ENCODE results near the gene SMIM27. TPM values are rescaled to one million over a fixed set of nuclear protein-coding genes. Genes with fewer than 3 reads are reported as not detected.
"Not testable (repeated sequence)": the region's sequence is repeated elsewhere in the genome, so short reads cannot be mapped to it uniquely, and the experiment has no call there.

The SMIM27 gene
- total and polyA plus RNA-seq, 4 donors = 7.0 to 27.8 (median 21.2) TPM

DNA sequence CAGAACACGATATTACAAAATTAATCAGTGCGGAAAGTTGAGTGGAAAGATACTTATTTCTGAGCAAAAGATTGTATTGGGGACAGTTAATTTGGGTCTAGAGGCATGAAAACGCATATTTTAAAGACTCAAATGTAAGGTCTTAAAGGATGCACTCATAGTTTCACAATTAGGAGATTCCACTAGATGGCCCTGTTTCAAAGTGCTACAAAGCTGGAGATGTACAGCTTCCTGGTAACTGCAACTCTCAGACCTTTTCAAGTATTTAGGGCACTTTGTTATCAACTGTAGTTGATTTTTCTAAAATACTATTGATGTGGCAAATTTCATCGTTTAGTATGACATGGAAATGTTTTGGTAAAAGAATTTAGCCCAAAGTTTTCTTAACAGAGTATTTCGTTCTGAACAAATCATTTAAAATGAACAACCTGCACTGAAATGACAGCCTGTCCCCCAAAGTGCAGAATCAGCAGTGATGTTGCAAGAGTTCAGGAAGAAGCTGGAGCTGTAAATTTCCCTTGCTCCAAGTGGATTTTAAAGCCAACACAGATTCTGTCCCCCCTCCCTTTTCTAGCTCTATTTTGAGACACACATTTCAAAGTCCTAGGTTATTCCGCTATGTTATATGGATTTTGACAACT lies 37.1 kb downstream of the SMIM27 start:
- H3K27me3 ChIP-seq (ENCODE audit: control insufficient read depth, insufficient read depth, low read length) = no peaks in the 10 kb centered on the region
- H3K4me1 ChIP-seq (ENCODE audit: control insufficient read depth, insufficient read depth, low read length) = no peaks in the 10 kb centered on the region
- no peak overlapping the region for H3K4me3 ChIP-seq (ENCODE audit: low read depth, low read length)
- H3K36me3 ChIP-seq (ENCODE audit: control insufficient read depth, insufficient read depth, low read length) = no peaks in the 10 kb centered on the region
- no peak overlapping the region for H3K27ac ChIP-seq (ENCODE audit: low read depth, low read length)
- peak; percentile 18 to 88 (median 54) for DNase-seq (ENCODE audit: low read depth in 4 of 6, low spot score in 6 of 6)
- no CpG with 5 or more reads among the region's 6 CpGs for WGBS (ENCODE audit: insufficient coverage)
- peaks cover 3% of the 10 kb centered on the region for H3K9me3 ChIP-seq (ENCODE audit: control insufficient read depth, insufficient read depth, low read length)

DNA sequence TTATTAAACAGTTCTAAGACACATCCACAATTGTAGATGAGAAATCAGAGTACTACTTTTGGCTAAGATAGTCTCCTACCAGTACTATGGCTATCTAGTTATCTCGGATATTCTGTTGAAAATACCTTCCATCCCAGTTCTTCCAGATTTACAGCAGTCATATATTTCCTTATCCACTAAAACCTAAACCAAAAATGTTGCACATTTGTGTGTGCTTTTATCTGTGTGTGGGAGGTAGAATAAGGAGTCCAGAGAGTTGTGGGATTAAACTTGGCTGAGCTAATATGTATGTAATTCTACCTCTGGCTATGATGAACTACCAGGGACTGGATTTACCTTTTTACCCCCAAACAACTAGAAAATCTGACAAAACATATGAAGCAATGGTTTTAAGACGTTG lies 38.3 kb downstream of the SMIM27 start:
- DNase-seq (ENCODE audit: low read depth in 4 of 6, low spot score in 6 of 6) = no peak
- no peak overlapping the region for H3K4me3 ChIP-seq (ENCODE audit: low read depth, low read length)
- no peaks in the 10 kb centered on the region for H3K36me3 ChIP-seq (ENCODE audit: control insufficient read depth, insufficient read depth, low read length)
- WGBS (ENCODE audit: insufficient coverage) = no CpG with 5 or more reads among the region's 2 CpGs
- H3K9me3 ChIP-seq (ENCODE audit: control insufficient read depth, insufficient read depth, low read length) = peaks cover 3% of the 10 kb centered on the region
- no peak overlapping the region for H3K27ac ChIP-seq (ENCODE audit: low read depth, low read length)
- no peaks in the 10 kb centered on the region for H3K27me3 ChIP-seq (ENCODE audit: control insufficient read depth, insufficient read depth, low read length)
- H3K4me1 ChIP-seq (ENCODE audit: control insufficient read depth, insufficient read depth, low read length) = no peaks in the 10 kb centered on the region

DNA sequence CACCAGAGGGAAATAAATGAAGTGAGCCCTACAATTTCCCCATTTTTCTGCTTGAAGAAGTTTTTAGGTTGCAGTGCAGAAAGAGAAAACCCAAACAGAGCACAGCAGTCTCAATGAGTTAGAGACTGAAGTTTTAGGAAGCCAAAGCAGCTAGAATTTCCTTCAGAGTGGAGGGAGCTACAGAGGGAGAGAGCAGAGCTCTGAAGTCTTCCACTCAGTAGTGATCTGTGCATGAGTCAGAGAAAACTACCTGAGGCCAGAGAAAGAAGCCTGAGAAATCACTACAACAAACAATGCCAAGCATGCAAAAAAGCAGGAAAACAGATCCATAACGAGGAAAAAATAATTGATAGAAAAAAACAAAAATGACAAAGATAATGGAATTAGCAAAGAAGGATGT lies 38.8 kb downstream of the SMIM27 start:
- Histone ChIP-seq H3K9me3 (ENCODE audit: control insufficient read depth, insufficient read depth, low read length) (peaks cover 3% of the 10 kb centered on the region), H3K4me1 (ENCODE audit: control insufficient read depth, insufficient read depth, low read length) (no peaks in the 10 kb centered on the region), H3K4me3 (ENCODE audit: low read depth, low read length) (no peak overlapping the region), H3K27me3 (ENCODE audit: control insufficient read depth, insufficient read depth, low read length) (no peaks in the 10 kb centered on the region), H3K36me3 (ENCODE audit: control insufficient read depth, insufficient read depth, low read length) (no peaks in the 10 kb centered on the region), H3K27ac (ENCODE audit: low read depth, low read length) (no peak overlapping the region)
- no peak for DNase-seq (ENCODE audit: low read depth in 4 of 6, low spot score in 6 of 6)
- WGBS (ENCODE audit: insufficient coverage) = no CpG with 5 or more reads among the region's 1 CpG

DNA sequence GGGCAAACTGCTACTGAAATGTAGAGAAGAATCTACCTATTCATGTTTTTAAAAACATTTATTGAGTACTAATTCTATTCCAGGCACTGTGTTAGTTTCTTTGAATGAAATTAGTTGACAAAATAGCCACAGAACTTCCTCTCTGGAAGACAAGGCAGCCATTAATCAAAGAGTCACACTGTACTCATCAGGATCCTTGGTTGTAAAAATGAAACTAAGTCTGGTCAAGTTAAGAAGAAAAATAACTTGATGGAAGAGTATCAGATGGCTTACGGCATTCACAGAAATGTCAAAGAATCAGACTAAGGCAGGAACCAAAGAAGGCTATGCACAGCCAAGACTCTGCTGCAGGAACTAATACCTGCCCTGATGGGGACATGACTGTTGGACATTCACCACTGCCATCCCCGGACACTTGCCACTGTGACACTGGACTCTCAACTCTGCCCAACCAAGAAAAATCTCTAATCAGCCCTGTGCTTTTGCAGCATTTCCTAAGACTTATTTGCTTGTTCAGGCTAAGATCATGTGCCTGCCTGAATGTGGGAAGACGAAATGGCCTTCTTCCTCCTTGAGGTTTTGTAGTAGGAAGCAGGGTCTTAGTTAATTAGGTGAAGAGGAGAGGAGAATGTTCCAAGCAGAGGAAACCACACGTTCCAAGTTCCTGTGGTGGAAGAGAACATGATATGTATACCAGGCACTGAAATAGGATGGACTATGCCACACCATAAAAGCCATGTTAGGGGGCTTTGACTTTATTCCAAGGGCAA lies 44.2 kb downstream of the SMIM27 start:
- Histone ChIP-seq H3K27me3 (ENCODE audit: control insufficient read depth, insufficient read depth, low read length) (no peaks in the 10 kb centered on the region), H3K36me3 (ENCODE audit: control insufficient read depth, insufficient read depth, low read length) (no peaks in the 10 kb centered on the region), H3K9me3 (ENCODE audit: control insufficient read depth, insufficient read depth, low read length) (no peaks in the 10 kb centered on the region), H3K4me1 (ENCODE audit: control insufficient read depth, insufficient read depth, low read length) (no peaks in the 10 kb centered on the region), H3K4me3 (ENCODE audit: low read depth, low read length) (no peak overlapping the region), H3K27ac (ENCODE audit: low read depth, low read length) (no peak overlapping the region)
- 88% methylated on average over 4 of the region's 4 CpGs for WGBS (ENCODE audit: insufficient coverage)
- no peak for DNase-seq (ENCODE audit: low read depth in 4 of 6, low spot score in 6 of 6)

DNA sequence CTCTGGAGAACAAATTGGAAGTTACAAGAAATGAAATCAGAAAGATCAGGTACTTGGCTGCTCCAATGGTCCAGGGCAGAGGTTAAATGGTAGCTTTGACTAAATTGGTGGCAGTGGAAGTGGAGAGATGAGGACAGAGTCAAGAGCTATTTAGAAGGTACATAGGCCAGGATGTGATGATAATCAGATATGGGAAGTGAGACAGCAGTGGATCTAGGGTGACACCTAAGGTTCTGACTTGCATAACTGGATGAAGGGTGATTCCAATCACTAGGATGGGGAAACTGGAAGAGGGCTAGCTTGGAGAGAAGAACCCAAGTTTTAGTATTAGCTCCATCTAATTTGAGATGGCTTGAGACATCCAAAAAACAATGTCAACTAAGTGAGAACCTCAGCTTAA lies 44.8 kb downstream of the SMIM27 start:
- no peak overlapping the region for H3K27ac ChIP-seq (ENCODE audit: low read depth, low read length)
- H3K36me3 ChIP-seq (ENCODE audit: control insufficient read depth, insufficient read depth, low read length) = no peaks in the 10 kb centered on the region
- no peak overlapping the region for H3K4me3 ChIP-seq (ENCODE audit: low read depth, low read length)
- H3K4me1 ChIP-seq (ENCODE audit: control insufficient read depth, insufficient read depth, low read length) = no peaks in the 10 kb centered on the region
- no peak for DNase-seq (ENCODE audit: low read depth in 4 of 6, low spot score in 6 of 6)
- no peaks in the 10 kb centered on the region for H3K9me3 ChIP-seq (ENCODE audit: control insufficient read depth, insufficient read depth, low read length)
- no peaks in the 10 kb centered on the region for H3K27me3 ChIP-seq (ENCODE audit: control insufficient read depth, insufficient read depth, low read length)

DNA sequence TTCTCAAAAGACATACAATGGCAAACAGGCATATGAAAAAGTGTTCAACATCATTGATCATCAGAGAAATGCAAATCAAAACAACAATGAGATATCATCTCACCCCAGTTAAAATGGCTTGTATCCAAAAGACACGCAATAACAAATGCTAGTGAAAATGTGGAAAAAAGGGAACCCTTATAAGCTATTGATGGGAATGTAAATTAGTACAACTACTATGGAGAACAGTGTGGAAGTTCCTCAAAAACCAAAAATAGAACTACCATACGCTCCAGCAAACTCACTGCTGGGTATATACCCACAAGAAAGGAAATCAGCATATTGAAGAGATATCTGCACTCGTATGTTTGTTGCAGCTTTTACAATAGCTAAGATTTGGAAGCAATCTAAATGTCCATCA lies 46.9 kb downstream of the SMIM27 start:
- H3K4me3 ChIP-seq (ENCODE audit: low read depth, low read length); H3K27ac ChIP-seq (ENCODE audit: low read depth, low read length); H3K36me3 ChIP-seq (ENCODE audit: control insufficient read depth, insufficient read depth, low read length); H3K4me1 ChIP-seq (ENCODE audit: control insufficient read depth, insufficient read depth, low read length); H3K9me3 ChIP-seq (ENCODE audit: control insufficient read depth, insufficient read depth, low read length); DNase-seq (ENCODE audit: low read depth in 4 of 6, low spot score in 6 of 6); H3K27me3 ChIP-seq (ENCODE audit: control insufficient read depth, insufficient read depth, low read length): not testable (repeated sequence)
- WGBS (ENCODE audit: insufficient coverage) = no CpG with 5 or more reads among the region's 3 CpGs

Other genes with a start within 250 kb of the SMIM27 start
- gene ACO1, start 167.7 kb upstream of the SMIM27 start, total RNA-seq = 10 to 100 TPM; 28.9 to 36.3 TPM
- gene ACO1, start 167.7 kb upstream of the SMIM27 start, polyA plus RNA-seq (ENCODE audit: insufficient read length in 2 of 2) = 10 to 100 TPM; 27.6 to 27.8 TPM
- gene RIGI, start 26.1 kb upstream of the SMIM27 start, total RNA-seq = 10 to 100 TPM; 11.5 to 12.2 TPM
- 1 to 10 TPM; 4.7 to 5.7 TPM for gene RIGI, start 26.1 kb upstream of the SMIM27 start, polyA plus RNA-seq (ENCODE audit: insufficient read length in 2 of 2)
- 10 to 100 TPM; 30.7 to 42.3 TPM for gene TOPORS, start 259 bp downstream of the SMIM27 start, total RNA-seq
- gene TOPORS, start 259 bp downstream of the SMIM27 start, polyA plus RNA-seq (ENCODE audit: insufficient read length in 2 of 2) = 10 to 100 TPM; 17.1 to 22.5 TPM
- gene NDUFB6, start 20.8 kb downstream of the SMIM27 start, total RNA-seq = 10 to 100 TPM; 48.6 to 66.7 TPM
- 100 to 1,000 TPM; 101 to 109 TPM for gene NDUFB6, start 20.8 kb downstream of the SMIM27 start, polyA plus RNA-seq (ENCODE audit: insufficient read length in 2 of 2)
- under 1 TPM; 0.06 to 0.10 TPM for gene TAF1L, start 83.3 kb downstream of the SMIM27 start, total RNA-seq
- under 1 TPM in 1 of 2 donors, not detected in 1; 0.09 TPM for gene TAF1L, start 83.3 kb downstream of the SMIM27 start, polyA plus RNA-seq (ENCODE audit: insufficient read length in 2 of 2)
- gene TMEM215, start 231.2 kb downstream of the SMIM27 start, total RNA-seq = 1 to 10 TPM in 1 of 2 donors, under 1 TPM in 1; 0.44 to 5.2 TPM
- gene TMEM215, start 231.2 kb downstream of the SMIM27 start, polyA plus RNA-seq (ENCODE audit: insufficient read length in 2 of 2) = 1 to 10 TPM; 1.3 to 1.5 TPM

Measured in spinal cord (tissue), 10 donors.